GM21619 (cell line): ENCODE measurements around the gene MEGF11.
A peak's percentile ranks its signal among the peaks of the same experiment; 100 is the strongest.

ENCODE experiments used
- ATAC-seq: cut with Tn5 transposase; IDR thresholded peaks from one replicate; pipeline ENCODE4 v1.9.1; 2021; ENCODE audit not compliant: unreplicated experiment

The MEGF11 gene

GRCh38 chr15:65926899-65927298, 326.7 kb downstream of the MEGF11 start:
- peak; percentile 65 for ATAC-seq

GRCh38 chr15:65926459-65926858, 327.1 kb downstream of the MEGF11 start:
- ATAC-seq = peak; percentile 15

GRCh38 chr15:65925338-65925737, 328.2 kb downstream of the MEGF11 start:
- ATAC-seq = no peak

GRCh38 chr15:65924004-65924403, 329.5 kb downstream of the MEGF11 start:
- ATAC-seq = no peak

GRCh38 chr15:65923264-65923663, 330.3 kb downstream of the MEGF11 start:
- no peak for ATAC-seq

GRCh38 chr15:65922621-65923020, 330.9 kb downstream of the MEGF11 start:
- ATAC-seq = no peak

- ATAC-seq = no peak
Observed at GRCh38 chr15:65921780-65922179, 331.8 kb downstream of the MEGF11 start.

- peak; percentile 43 for ATAC-seq
Observed at GRCh38 chr15:65920825-65921309, 332.7 kb downstream of the MEGF11 start.

GRCh38 chr15:65920121-65920520, 333.4 kb downstream of the MEGF11 start:
- no peak for ATAC-seq

GRCh38 chr15:65919353-65919752, 334.2 kb downstream of the MEGF11 start:
- ATAC-seq = no peak

GRCh38 chr15:65918945-65919344, 334.6 kb downstream of the MEGF11 start:
- no peak for ATAC-seq

GRCh38 chr15:65918357-65918920, 335.1 kb downstream of the MEGF11 start:
- ATAC-seq = no peak

GRCh38 chr15:65917936-65918335, 335.6 kb downstream of the MEGF11 start:
- ATAC-seq = no peak

- ATAC-seq = no peak
Observed at GRCh38 chr15:65917407-65917756, 336.2 kb downstream of the MEGF11 start.

- ATAC-seq = peak; percentile 51
Observed at GRCh38 chr15:65916664-65917406, 336.7 kb downstream of the MEGF11 start.

- ATAC-seq = no peak
Observed at GRCh38 chr15:65916041-65916663, 337.4 kb downstream of the MEGF11 start.

- no peak for ATAC-seq
Observed at GRCh38 chr15:65914981-65915925, 338.3 kb downstream of the MEGF11 start.

- no peak for ATAC-seq
Observed at GRCh38 chr15:65914386-65914785, 339.2 kb downstream of the MEGF11 start.

- no peak for ATAC-seq
Observed at GRCh38 chr15:65913631-65914199, 339.8 kb downstream of the MEGF11 start.

GRCh38 chr15:65912235-65912634, 341.3 kb downstream of the MEGF11 start:
- ATAC-seq = no peak

GRCh38 chr15:65910341-65910740, 343.2 kb downstream of the MEGF11 start:
- ATAC-seq = no peak
